ENCODE data around the gene PHGDH. TPM values are rescaled to one million over a fixed set of nuclear protein-coding genes. Genes with fewer than 3 reads are reported as not detected.
"Not testable (repeated sequence)": the region's sequence is repeated elsewhere in the genome, so short reads cannot be mapped to it uniquely, and the experiment has no call there.

Gene PHGDH
- total RNA-seq, 1 donor from 2014 or later, result 168 TPM

DNA sequence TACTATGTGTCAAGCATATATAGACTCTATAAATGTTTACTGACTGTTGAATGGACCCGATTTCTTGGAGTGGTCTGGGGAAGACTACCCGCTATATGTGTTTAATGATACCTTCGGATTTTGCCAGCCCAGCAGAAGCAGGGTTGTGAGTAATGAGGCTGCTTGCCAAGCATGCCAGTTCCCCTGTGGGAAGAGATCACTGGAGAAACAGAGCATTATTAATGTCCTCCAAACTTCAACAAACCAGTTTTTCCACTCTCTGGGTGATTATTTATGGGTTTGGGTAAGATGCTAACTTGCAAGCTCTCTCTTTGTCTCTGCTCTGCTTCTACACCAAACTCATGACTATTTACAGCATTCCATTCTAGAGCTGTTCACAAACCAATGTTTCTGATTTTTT lies 25.1 kb upstream of the PHGDH start:
- FAIRE-seq (peak; percentile 13), DNase-seq (ENCODE audit: low read depth) (peak; percentile 97)
- H3K4me3 ChIP-seq (ENCODE audit: low read depth, low read length), result no peak overlapping the region
- no peaks in the 10 kb centered on the region for H3K27me3 ChIP-seq (ENCODE audit: control insufficient read depth, insufficient read depth, low read length)
- TF ChIP-seq, protein P1, sequence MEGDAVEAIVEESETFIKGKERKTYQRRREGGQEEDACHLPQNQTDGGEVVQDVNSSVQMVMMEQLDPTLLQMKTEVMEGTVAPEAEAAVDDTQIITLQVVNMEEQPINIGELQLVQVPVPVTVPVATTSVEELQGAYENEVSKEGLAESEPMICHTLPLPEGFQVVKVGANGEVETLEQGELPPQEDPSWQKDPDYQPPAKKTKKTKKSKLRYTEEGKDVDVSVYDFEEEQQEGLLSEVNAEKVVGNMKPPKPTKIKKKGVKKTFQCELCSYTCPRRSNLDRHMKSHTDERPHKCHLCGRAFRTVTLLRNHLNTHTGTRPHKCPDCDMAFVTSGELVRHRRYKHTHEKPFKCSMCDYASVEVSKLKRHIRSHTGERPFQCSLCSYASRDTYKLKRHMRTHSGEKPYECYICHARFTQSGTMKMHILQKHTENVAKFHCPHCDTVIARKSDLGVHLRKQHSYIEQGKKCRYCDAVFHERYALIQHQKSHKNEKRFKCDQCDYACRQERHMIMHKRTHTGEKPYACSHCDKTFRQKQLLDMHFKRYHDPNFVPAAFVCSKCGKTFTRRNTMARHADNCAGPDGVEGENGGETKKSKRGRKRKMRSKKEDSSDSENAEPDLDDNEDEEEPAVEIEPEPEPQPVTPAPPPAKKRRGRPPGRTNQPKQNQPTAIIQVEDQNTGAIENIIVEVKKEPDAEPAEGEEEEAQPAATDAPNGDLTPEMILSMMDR (IDR thresholded peaks at IDR 0.05; ENCODE audit: insufficient read depth, low read length, severe bottlenecking), result no peak
- H3K36me3 ChIP-seq (ENCODE audit: control insufficient read depth, insufficient read depth, low read length), result no peaks in the 10 kb centered on the region

DNA sequence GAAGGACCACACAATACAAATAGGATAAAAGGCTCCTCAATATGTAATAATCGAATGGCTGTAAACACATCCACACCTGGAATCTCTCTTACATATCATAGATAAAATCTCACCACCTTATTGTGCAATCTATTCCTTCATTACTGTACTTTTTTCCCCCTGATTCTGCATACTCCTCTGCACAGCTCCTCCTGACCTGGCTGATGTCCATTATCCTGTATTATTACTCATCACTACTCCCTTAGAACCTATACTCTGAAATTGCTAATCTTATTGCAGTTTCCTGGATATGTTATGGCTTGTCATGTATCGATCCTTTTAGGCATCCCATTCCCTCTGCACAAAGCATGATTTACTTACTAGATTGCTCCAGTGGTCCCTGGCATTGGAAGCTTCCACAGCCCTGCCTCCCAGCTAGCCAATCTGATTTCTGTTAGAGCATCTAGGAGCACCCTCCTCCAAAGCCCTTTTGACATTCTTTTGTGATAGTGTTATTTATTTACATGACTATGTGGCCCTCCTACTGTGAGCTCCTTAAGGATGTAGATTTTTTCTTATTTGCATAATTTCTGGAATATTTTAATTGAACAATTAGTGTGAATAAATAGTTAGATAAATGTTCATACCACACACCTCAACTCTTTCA lies 24.2 kb upstream of the PHGDH start:
- DNase-seq (ENCODE audit: low read depth) (peak; percentile 90), FAIRE-seq (no peak)
- Histone ChIP-seq H3K27me3 (ENCODE audit: control insufficient read depth, insufficient read depth, low read length) (no peaks in the 10 kb centered on the region), H3K4me3 (ENCODE audit: low read depth, low read length) (no peak overlapping the region), H3K36me3 (ENCODE audit: control insufficient read depth, insufficient read depth, low read length) (no peaks in the 10 kb centered on the region)
- TF ChIP-seq, protein P1 (IDR thresholded peaks at IDR 0.05; ENCODE audit: insufficient read depth, low read length, severe bottlenecking), result no peak

GRCh38 chr1:119688810-119689209 lies 22.9 kb upstream of the PHGDH start:
- H3K27me3 ChIP-seq (ENCODE audit: control insufficient read depth, insufficient read depth, low read length), result no peaks in the 10 kb centered on the region
- no peak overlapping the region for H3K4me3 ChIP-seq (ENCODE audit: low read depth, low read length)
- TF ChIP-seq, protein P1 (IDR thresholded peaks at IDR 0.05; ENCODE audit: insufficient read depth, low read length, severe bottlenecking), result no peak
- DNase-seq (ENCODE audit: low read depth) (no peak), FAIRE-seq (no peak)
- H3K36me3 ChIP-seq (ENCODE audit: control insufficient read depth, insufficient read depth, low read length), result no peaks in the 10 kb centered on the region

DNA sequence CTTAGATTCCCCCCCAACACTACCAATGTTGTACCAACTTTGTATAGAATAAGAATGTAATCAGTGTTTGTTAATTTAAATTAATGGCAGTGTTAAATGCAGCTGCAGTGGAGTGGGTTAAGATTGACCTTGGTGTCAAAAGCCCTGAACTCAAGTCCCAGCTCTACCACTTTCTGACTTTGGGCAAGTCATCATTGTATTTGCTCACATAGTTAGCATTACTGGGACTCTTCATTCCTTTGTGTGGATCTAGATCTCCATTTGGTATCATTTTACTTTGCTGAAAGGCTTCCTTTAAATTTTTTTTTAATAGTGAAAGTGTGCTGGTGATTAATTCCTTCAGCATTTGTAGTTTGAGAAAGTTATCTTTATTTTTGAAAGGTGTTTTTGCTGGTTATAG lies 22.2 kb upstream of the PHGDH start:
- FAIRE-seq (no peak), DNase-seq (ENCODE audit: low read depth) (no peak)
- TF ChIP-seq, protein P1 (IDR thresholded peaks at IDR 0.05; ENCODE audit: insufficient read depth, low read length, severe bottlenecking), result no peak
- Histone ChIP-seq H3K36me3 (ENCODE audit: control insufficient read depth, insufficient read depth, low read length) (no peaks in the 10 kb centered on the region), H3K4me3 (ENCODE audit: low read depth, low read length) (no peak overlapping the region), H3K27me3 (ENCODE audit: control insufficient read depth, insufficient read depth, low read length) (no peaks in the 10 kb centered on the region)

DNA sequence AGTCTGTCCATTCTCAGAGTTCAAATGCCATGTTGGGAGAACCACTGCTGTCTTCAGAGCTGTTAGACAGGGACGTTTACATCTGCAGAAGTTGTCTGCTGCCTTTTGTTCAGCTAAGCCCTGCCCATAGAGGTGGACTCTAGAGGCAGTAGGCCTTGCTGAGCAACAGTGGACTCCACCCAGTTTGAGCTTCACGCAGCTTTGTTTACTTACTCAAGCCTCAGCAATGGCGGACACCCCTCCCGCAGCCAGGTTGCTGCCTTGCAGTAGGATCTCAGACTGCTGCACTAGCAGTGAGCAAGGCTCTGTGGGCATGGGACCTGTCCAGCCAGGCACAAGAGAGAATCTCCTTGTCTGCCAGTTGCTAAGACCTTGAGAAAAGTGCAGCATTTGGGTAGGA lies 14.9 kb upstream of the PHGDH start:
- H3K36me3 ChIP-seq (ENCODE audit: control insufficient read depth, insufficient read depth, low read length); FAIRE-seq; H3K27me3 ChIP-seq (ENCODE audit: control insufficient read depth, insufficient read depth, low read length); H3K4me3 ChIP-seq (ENCODE audit: low read depth, low read length): not testable (repeated sequence)
- DNase-seq (ENCODE audit: low read depth), result peak; percentile 31

DNA sequence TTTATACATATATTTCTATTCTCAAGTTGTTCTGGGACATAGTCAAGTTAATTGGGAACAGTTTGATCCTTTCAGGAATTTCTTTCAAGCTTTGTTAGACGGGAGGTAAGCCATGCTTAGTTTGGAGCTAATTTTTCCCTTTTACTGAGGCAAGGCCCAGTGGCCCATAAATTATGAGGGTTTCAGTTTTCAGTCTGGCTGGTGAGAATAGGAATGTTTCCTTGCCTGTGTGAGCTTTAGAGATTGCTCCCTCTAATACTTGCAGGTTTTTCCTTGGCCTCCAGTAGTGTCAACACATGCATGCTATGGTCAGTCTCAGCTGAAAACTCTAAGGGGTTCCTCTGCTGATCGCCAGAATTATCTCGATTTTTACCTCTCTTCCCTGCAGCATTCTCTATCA lies 14.1 kb upstream of the PHGDH start:
- no peaks in the 10 kb centered on the region for H3K36me3 ChIP-seq (ENCODE audit: control insufficient read depth, insufficient read depth, low read length)
- no peaks in the 10 kb centered on the region for H3K27me3 ChIP-seq (ENCODE audit: control insufficient read depth, insufficient read depth, low read length)
- H3K4me3 ChIP-seq (ENCODE audit: low read depth, low read length), result no peak overlapping the region
- DNase-seq (ENCODE audit: low read depth) (no peak), FAIRE-seq (no peak)
- TF ChIP-seq, protein P1 (IDR thresholded peaks at IDR 0.05; ENCODE audit: insufficient read depth, low read length, severe bottlenecking), result no peak

All from bronchial epithelial cell (primary cell).